HG02970 (cell line): ENCODE measurements around the gene SETD4.

ENCODE experiments used
- ATAC-seq: cut with Tn5 transposase; IDR thresholded peaks from one replicate; pipeline ENCODE4 v1.9.1; 2021; ENCODE audit warnings: mild to moderate bottlenecking, moderate library complexity, moderate number of reproducible peaks; ENCODE audit not compliant: unreplicated experiment, low FRiP score

The SETD4 gene

DNA sequence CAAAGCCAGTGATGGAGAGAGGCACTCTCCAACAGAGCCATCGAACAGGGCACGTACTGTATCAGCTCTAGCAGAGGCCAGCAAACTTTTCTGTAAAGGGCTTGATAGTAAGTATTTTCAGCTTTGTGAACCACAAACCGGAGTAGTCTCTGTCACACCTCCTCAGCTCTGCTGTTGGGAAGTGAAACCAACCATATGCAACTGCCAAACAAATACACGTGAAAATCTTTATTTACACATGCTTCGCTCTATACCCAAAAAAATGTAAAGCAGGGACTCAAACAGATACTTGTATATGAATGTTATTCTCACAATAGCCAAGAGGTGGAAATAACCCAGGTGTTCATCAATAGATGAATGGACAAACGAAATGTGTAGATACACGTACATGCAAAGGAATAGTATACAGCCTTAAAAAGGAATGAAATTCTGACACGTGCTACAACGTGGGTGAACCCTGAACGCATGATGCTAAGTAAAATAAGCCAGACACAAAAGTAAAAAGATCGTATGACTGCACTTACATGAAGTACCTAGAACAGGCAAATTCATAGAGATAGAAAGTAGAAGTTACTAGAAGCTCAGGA lies 39.0 kb downstream of the SETD4 start:
- no peak for ATAC-seq

DNA sequence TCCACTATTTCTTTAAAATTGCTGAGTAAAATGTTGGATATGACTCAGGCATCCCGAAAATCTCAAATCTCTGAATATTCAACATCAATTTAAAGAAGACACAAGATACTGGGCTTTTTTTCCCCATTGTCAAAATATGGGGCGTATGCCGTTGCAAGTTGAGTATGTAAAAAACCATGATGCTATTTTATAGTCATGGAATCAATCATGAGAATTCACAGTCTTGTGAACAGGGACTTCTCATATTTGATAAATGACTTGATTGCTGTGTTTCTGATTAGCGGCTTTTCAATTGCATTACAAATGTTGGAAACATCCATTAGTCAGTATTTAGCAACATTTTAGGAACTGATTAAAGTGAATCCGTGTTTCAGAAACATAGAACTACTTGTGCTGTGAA lies 45.3 kb downstream of the SETD4 start:
- no peak for ATAC-seq

DNA sequence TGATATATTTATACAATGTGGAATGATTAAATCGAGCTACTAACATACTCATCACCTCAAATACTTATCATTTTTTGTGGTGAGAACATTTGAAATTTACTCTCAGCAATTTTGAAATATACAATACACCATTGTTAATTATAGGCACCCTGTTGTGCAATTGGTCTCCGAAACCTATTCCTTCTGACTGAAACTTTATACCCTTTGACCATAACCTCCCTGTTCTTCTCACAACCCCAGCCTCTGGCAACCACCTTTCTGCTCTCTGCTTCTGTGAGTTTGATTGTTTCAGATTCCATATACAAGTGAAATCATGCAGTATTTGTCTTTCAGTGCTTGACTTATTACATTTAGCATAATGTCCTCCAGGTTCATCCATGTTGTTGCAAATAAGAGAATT lies 49.5 kb downstream of the SETD4 start:
- ATAC-seq, result no peak

DNA sequence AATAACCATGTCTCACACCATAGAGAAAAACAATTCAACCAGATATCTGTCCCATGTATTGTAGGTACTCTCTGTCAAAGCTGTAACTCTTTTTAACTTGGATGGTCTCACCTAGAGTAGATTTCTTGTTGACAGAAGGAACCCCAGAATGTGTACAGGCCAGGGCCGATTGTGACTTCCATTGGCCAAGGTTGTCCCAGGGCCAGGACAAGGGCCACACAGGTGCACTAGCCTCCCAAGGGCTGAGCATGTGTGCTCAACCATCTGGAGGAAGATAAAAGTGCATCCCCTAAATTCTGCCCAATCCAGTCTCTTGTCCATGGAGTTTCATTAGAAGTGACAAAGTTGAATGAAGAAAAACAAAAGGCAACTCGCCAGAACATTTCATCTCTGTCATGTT lies 51.8 kb downstream of the SETD4 start:
- ATAC-seq, result no peak

DNA sequence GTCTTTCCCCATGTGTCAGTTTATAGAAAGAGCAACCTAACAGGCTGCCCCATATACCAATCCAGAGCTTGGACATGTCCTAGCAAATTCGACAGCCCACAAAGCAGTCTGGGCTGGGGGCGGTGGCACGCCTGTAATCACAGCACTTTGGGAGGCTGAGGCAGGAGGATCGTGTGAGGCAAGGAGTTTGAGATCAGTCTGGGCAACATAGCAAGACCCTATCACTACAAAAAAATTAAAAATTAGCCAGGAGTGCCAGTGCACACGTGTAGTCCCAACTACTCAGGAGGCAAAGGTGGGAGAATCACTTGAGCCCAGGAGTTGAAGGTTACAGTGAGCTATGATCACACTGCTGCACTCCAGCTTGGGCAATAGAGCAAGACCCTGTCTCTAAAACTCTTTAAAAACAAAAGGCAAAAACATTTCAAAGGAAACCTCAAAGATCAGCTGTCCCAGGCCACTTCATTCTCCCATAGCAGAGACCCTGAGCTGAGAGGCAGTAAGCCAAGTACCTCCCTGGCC lies 54.4 kb downstream of the SETD4 start:
- no peak for ATAC-seq

DNA sequence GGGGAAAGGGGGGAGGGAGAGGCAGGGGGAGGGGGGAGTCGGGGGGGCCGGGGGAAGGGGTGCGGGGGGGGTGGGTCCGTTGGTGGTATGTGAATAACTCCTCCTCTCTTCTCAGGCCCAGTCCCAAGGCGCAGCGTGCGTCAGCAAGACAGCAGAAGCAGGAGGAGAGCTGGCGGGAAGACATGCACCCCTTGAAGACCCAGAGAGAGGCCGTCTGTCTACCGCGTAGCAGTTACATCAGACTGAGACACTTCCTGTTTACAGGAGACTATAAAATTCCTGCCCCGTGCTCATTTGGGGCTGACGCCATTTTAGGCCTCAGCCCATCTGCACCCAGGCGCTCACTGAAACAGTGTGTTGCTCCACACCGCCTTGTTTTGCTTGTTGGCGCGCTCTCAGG lies 55.3 kb downstream of the SETD4 start:
- ATAC-seq, result no peak

DNA sequence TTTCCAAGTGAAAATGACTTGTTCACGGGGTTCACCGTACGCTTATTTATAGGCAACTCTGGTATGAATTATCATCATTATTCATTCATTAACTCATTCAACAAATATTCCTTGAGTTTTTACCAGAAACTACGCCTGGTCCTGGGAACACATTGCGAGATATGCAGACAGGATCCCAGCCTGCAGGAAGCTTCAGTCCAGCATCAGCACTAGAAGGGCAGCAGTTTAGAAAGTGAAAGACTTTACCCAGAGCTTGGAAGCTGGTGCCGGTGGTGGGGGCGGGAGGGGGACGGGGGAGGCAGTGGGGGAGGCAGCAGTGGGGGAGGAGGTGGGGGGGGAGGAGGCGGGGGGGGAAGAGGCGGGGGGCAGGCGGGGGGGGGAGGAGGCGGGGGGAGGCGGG lies 55.9 kb downstream of the SETD4 start:
- no peak for ATAC-seq

DNA sequence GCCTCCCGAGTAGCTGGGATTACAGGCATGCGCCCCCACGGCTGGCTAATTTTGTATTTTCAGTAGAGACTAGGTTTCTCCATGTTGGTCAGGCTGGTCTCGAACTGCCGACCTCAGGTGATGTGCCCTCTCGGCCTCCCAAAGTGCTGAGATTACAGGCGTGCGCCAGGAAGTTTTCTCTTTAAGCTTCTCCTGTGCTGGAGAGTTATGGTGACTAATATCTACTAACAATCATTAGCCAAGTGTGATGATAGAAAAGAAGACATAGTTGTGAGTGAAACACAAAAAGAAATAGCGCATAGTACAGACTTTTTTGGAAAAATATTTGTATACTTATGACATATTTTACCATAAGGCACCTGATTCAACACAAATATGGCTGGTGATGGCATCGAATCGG lies 56.5 kb downstream of the SETD4 start:
- no peak for ATAC-seq

DNA sequence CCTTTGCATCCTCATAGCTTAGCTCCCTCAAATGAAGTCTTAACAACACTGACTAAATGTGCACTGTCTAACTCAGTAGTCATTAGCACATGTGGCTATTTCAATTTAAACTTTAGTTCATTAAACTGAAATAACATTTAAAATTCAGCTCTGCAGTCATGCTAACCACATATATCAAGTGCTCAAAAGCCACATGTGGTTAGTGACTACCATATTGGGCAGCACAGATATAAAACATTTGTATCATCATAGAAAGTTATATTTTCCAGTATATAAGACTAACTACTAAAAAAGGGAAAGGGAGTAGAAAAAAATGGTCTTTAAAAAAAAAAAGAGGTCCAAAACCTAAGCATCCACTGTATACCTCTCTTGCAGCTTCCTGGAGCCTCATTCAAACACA lies 64.1 kb downstream of the SETD4 start:
- ATAC-seq, result no peak

DNA sequence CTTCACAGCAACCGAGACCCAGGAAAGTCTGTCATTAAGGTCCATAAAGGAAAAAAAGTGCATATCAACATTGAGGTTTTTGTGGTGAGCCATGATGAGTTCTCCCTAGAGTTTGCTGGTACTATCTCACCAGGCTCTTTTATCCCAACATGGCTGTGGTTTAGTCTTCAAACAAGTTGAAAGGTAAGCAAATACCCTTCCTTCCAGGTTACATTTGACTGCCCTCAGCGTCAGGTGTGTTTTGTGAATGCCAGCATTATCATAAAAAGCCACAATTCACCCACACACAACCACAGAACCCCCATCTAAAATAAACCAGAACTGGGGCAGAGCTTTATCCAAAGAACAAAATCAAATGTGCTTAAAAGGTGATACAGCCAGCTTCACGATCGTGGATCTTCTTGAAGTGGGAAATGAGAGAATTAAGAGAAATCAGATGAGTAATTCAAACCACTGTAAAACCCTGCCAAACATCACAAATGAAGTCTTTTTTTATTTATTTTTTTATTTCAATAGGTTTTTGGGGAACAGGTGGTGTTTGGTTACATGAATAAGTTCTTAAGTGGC lies 64.7 kb downstream of the SETD4 start:
- ATAC-seq, result no peak

DNA sequence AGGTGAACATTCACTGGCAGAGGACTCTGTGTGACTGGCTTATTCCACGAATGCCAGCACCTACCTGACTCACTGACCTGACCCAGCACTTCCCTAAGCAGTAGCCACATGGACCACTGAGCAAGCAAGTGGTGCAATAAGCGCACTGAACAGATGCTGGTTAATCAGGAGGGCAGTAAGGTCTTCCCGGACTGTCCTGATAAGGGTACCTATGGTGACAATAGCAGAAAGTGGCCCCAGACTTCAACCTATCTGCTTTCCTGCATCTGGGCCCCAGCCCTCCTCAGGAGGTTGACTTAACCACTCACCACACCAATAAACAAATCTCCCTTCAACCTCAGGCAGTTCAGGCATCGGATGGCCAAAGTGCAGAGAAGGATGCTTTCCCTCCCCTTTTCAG lies 65.7 kb downstream of the SETD4 start:
- no peak for ATAC-seq

DNA sequence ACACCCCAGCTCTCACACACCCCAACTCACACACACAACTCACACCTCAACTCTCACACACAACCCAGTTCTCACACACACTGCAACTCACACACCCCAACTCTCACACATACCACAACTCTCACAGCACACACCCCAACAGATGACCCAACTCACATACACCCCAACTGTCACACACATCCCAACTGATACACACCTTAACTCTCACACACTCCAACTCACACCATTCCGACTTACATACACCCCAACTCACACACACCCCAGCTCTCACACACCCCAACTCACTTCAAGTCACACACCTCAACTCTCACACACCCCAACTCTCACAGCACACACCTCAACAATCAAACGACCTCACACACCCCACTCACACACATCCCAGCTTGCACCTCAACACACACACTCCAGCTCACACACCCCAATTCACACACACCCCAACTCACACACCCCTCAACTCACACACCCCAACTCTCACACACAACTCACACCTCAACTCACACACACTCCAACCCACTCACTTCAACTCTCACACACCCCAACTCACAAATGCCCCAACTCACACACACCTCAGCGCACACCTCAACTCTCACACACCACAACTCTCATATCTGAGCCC lies 66.3 kb downstream of the SETD4 start:
- no peak for ATAC-seq

DNA sequence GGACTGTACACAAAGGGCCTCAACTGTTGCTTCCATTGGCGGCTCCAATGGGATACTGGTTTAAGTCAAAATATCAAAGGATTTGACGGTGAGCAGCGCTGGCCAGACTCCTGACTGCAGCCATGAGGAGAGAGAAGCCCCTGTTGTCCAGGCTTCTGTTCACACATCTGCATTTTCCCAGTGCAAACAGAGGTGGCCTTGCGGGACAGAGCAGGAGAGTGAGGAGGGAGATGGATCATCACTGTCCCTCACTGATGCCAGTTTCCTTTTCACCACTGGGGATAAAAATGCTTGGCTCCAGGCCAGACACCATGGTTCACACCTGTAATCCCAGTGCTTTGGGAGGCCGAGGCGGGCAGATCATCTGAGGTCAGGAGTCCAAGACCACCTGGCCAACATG lies 69.2 kb downstream of the SETD4 start:
- ATAC-seq, result no peak

DNA sequence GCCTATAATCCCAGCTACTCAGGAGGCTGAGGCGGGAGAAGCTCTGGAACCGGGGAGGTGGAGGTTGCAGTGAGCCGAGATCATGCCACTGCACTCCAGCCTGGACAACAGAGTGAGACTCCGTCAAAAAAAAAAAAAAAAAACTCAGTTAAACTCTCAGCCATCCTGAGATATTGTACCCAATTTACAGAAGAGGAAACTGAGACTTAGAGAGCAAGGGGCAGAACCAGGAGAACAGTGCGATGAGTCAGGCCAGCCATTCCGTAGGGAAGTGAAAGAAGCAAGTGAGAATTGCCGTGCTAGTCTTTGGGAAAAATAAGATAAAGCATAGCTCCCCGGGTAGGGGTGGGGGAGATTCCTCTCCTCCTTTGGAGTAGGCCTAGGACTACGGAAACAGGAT lies 69.7 kb downstream of the SETD4 start:
- ATAC-seq, result no peak

DNA sequence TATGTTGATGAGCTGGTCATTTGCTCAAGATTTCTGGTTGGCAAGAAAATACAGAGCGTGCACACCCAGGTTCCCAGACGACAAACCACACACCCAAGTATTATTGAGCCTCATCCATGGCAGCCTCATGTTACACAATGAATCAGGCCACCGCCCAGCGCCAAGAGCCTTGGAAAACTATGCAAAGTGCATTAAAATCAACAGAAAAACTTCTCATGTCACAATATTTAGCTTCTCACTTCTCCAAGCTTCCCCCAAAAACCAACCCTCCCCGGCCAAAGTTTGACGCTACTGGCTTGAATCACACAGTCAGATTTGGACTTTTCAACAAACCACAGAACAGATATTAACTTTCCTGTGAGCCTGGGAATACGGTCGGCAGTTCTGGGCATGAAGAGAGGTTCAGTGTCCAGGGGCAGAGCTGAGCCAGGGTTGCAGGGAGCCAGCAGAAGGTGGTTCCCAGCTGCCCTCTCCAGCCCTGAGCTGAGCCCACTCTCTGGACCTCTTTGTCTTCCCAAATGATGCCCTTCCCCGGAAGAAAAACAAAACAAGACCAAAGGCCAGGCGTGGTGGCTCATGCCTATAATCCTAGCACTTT lies 71.1 kb downstream of the SETD4 start:
- ATAC-seq, result no peak

DNA sequence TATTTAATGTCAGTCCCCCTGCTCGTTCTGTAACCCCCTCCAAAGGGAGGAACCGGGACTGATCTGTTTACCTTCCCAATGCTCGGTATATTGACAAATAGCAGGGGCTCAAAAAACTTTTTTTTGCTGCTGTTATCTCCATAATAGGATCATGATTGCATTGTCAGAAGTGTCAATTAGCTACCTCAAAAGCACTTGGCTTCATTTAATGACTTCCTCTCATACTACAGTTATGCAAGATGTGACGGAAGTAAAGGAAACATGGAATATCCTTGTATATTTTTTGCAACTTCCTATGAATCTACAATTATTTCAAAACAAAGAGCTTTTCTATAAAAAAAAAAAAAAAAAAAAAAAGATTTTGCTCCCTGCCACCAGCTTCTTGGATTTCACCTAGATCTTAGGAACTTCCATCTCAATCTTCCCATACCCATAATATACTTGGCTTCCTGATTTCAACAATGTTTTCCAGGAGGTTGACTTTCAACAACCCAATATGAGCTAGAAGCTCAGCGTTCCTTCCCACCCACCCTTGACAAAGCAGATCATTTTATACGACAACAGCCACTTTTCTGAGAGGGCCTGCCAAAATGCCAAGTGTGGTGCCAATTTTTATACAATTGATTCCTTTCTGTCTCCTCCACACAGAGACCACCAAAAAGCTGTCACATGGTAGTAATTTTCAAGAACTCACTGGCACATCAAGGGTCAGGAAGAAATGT lies 71.7 kb downstream of the SETD4 start:
- ATAC-seq, result no peak

DNA sequence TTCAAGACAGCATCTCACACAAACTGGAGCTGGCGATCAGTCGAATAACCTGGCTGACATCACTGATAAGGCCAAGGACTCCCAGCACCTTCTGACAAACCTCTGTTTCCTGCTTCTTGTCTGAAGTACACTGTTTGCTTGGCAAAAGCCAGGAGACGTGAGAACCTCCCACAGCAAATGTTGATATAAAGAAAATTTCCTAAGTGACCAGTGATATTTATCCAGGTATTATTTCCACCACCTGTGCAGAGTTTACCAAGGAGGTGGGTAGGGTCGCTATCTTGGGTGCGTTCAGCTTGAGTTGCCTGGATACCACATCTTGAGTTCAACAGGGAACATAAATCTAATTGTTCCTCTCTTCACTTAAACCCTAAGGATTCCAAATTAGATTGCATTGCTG lies 72.9 kb downstream of the SETD4 start:
- ATAC-seq, result no peak

DNA sequence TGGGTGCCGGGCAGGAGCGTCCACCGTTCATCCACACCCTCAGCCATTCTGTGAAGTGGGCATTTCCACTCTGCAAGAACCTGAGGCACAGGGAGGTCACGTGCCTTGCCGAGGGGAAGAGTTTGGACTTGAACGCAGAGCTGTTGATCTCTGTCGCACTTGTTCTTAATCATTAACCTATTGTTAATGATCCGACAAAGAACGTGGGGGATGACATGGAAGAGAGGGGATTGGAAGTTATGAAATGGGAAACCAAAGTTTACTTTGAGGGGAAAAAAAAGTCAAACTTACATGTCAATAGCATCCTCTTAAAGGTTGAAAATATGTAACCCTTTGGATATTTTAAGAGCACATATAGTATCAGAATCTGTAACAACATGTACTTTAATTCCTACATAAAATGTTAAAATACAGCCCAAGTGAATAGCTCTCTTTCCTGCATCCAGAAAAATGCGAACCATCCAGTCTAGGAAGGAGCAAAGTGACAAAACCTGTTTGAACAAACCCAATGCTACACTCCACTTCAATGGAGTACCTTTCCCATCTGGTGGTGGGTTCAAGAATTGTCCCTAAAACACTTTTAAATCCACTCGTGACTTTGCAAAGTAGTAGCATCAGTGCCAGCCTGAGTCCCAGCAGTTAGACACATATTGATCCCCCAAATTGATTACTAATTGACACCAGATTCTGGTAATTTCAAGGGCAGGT lies 75.5 kb downstream of the SETD4 start:
- ATAC-seq, result no peak
